Esophagus muscularis mucosa (tissue), 4 donors: Measurements from ENCODE around the gene HLX.

Experiments used
- EP300 ChIP-seq: sonication (generic); formaldehyde crosslinking; IDR thresholded peaks from one replicate; pipeline ENCODE4 v1.6.1; 2017; ENCODE audit warnings: antibody characterized with exemption
- POLR2A ChIP-seq: fragments of 450-650 bp; IDR thresholded peaks from one replicate; pipeline ENCODE4 v1.6.1; 2017; ENCODE audit warnings: antibody characterized with exemption, moderate library complexity, mild to moderate bottlenecking, low read depth
- POLR2AphosphoS5 ChIP-seq, 2 donors: sonication (generic); formaldehyde crosslinking; IDR thresholded peaks; one replicate each; pipeline ENCODE4 v1.6.1; 2017; ENCODE audit warnings: antibody characterized with exemption in 2 of 2
- TF ChIP-seq, protein P1 (sequence below), 3 experiments: fragments of 200-600 bp in 2 of 3; fragments of 450-650 bp in 1 of 3; sonication (generic) in 2 of 3; IDR thresholded peaks; one replicate each; pipeline ENCODE4 v1.5.1; 2017 to 2019; ENCODE audit warnings: antibody characterized with exemption in 3 of 3, mild to moderate bottlenecking in 2 of 3, moderate library complexity in 1 of 3

DNA sequence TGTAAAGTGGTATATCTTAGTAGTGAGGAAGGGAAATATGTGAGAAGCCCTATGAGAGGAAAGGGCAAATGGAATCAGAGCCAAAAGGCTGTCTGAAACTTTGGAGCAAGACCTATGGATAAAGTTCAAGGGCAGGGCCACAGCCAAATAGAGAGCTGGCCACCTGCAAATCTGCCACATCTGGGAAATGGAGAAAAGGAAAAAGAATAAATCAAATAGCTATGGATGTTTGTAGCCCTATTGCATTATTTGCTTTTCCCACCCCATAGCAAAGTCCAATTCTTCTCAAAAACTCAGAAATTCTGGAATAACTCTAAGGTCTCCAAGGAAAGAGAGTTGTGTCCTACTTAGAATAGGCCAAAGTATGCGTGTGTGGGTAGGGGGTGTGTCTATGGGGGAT is 4.0 kb upstream of the HLX start:
- TF ChIP-seq, protein P1, sequence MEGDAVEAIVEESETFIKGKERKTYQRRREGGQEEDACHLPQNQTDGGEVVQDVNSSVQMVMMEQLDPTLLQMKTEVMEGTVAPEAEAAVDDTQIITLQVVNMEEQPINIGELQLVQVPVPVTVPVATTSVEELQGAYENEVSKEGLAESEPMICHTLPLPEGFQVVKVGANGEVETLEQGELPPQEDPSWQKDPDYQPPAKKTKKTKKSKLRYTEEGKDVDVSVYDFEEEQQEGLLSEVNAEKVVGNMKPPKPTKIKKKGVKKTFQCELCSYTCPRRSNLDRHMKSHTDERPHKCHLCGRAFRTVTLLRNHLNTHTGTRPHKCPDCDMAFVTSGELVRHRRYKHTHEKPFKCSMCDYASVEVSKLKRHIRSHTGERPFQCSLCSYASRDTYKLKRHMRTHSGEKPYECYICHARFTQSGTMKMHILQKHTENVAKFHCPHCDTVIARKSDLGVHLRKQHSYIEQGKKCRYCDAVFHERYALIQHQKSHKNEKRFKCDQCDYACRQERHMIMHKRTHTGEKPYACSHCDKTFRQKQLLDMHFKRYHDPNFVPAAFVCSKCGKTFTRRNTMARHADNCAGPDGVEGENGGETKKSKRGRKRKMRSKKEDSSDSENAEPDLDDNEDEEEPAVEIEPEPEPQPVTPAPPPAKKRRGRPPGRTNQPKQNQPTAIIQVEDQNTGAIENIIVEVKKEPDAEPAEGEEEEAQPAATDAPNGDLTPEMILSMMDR (IDR thresholded peaks at IDR 0.05), result no peak
- no peak for TF ChIP-seq POLR2AphosphoS5 (IDR thresholded peaks at IDR 0.05)
- TF ChIP-seq POLR2A, result no peak
- no peak for TF ChIP-seq EP300
